ENCODE results near the gene CFAP161.

DNA sequence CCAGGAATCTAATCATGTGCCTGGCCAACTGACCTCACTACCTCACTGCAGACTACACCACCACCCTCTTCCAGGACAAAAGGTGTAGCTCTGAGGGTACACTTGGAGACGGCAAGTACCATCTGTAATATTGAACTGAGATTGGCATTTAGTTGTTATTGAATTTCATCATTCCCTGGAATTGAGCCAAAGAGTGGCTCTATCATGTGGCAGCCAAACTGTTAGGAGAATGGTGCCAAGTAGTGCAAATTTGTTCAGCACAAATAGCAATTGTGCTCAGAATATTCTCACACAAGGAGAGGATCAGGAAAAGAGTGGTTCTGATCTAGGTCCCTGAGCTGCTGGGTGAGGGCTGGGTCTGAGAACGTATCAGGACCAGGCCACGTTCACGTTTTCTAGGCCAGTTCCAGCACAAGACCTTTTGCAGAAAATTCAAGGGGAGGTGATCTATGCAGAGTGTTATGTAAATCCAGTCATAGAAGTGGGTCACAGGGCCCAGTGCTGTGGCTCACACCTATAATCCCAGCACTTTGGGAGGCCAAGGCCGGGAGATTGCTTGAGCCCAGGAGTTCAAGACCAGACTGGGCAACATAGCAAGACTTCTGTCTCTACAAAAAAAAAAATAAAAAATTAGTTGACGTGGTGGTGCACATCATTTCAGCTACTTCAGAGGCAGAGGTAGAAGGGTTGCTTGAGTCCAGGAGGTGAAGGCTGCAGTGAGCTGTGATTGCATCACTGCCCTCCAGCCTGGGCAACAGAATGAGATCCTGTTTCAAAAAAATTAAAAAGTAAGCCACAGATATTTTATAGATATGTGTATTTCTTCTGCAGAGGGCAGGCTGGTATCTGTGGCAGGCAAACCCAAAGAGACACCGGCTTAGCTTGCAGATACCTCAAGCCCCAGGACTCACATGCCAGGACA lies 31.9 kb upstream of the CFAP161 start:
- TF ChIP-seq POLR2A (IDR thresholded peaks at IDR 0.05; ENCODE audit: low read depth, low read length) = no peak
- no peak for TF ChIP-seq TAF1 (IDR thresholded peaks at IDR 0.05; ENCODE audit: low read depth, low read length)
- TF ChIP-seq POLR2AphosphoS5 (IDR thresholded peaks at IDR 0.05; ENCODE audit: low read depth, low read length) = no peak
- no peak for TF ChIP-seq PAX5 (IDR thresholded peaks at IDR 0.05; ENCODE audit: insufficient read depth, low read length, severe bottlenecking)
